ENCODE results near the gene SLC66A1. TPM values are rescaled to one million over a fixed set of nuclear protein-coding genes. Genes with fewer than 3 reads are reported as not detected.

The SLC66A1 gene
- total and polyA plus RNA-seq, 9 of the 15 experiments (the other 6 are each of a cell fraction or from before 2014, with no cell fraction given): 1.2 to 40.8 (median 18.6) TPM

- Histone ChIP-seq H2AFZ (ENCODE audit: low read depth, low read length) (no peak overlapping the region), H3K4me3 (no peak overlapping the region), H4K20me1 (replicated peaks; ENCODE audit: control insufficient read depth, insufficient read depth, low read length) (peaks cover 23% of the 10 kb centered on the region), H3K9me1 (ENCODE audit: control insufficient read depth, insufficient read depth, low read length) (peaks cover 2% of the 10 kb centered on the region), H3K9me3 (replicated peaks; ENCODE audit: control insufficient read depth, insufficient read depth, low read depth, low read length) (no peaks in the 10 kb centered on the region), H3K9ac (ENCODE audit: insufficient read depth in 1 of 2, low read depth in 2 of 2, low read length in 2 of 2) (peak overlapping the region in 1 of 2 experiments; percentile 0; a peak in 2 of 4 replicates), H3K4me2 (ENCODE audit: insufficient read depth, low read length) (no peak overlapping the region), H3K36me3 (ENCODE audit: control insufficient read depth, insufficient read depth, low read length) (peaks cover 52% of the 10 kb centered on the region), H3K4me1 (replicated peaks in 1 of 2; ENCODE audit: control insufficient read depth in 2 of 2, insufficient read depth in 2 of 2, low read length in 2 of 2) (peaks cover 47 to 53% of the 10 kb centered on the region in 2 experiments), H3K27me3 (ENCODE audit: control insufficient read depth in 2 of 2, insufficient read depth in 2 of 2, low read length in 2 of 2) (no peaks in the 10 kb centered on the region), H3K27ac (ENCODE audit: extremely low read depth, low read depth, low read length) (no peak overlapping the region), H3K79me2 (ENCODE audit: control insufficient read depth, insufficient read depth, low read length) (peaks cover 49% of the 10 kb centered on the region)
- FAIRE-seq: no peak
- 80% methylated on average over 13 of the region's 13 CpGs for WGBS (ENCODE audit: insufficient coverage, low coverage, missing lambda C conversion rate)
- no peak for DNase-seq (ENCODE audit: extremely low read depth in 1 of 4, low spot score in 3 of 4)
- ChIA-PET POLR2A (interaction anchor here (0.5 to 0.6 kb wide), 2 partner anchors 11 to 777 kb away, joined by 3 read pairs; no protein-coding TSS in a partner anchor), CTCF (ENCODE audit: low intra/inter-chr PET ratio) (no interaction called here)
- TF ChIP-seq POLR2G (IDR thresholded peaks at IDR 0.05; ENCODE audit: low read depth, low read length) (peak; percentile 44), RBFOX2 (IDR thresholded peaks at IDR 0.05; ENCODE audit: low read depth, low read length) (peak; percentile 54), PHB2 (IDR thresholded peaks at IDR 0.05; ENCODE audit: low read depth) (no peak), ZC3H4 (CRISPR knock-in tag; IDR thresholded peaks at IDR 0.05; ENCODE audit: borderline replicate concordance) (0 out of 2 replicates have a peak, but pooled peaks have one; percentile 16), NFIC (IDR thresholded peaks at IDR 0.05) (peak; percentile 78), RBM25 (IDR thresholded peaks at IDR 0.05; ENCODE audit: low read depth, low read length, severe bottlenecking) (no peak), BRCA1 (IDR thresholded peaks at IDR 0.05) (no peak), BRCA1 (CRISPR knock-in tag; IDR thresholded peaks at IDR 0.05) (0 out of 2 replicates have a peak, but pooled peaks have one; percentile 16), ZSCAN32 (CRISPR knock-in tag; IDR thresholded peaks at IDR 0.05) (no peak)
- TF ChIP-seq, protein P1, sequence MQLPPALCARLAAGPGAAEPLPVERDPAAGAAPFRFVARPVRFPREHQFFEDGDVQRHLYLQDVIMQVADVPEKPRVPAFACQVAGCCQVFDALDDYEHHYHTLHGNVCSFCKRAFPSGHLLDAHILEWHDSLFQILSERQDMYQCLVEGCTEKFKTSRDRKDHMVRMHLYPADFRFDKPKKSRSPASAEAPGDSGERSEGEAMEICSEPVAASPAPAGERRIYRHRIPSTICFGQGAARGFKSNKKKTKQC (CRISPR knock-in tag; IDR thresholded peaks at IDR 0.05): peak; percentile 22; the same call in 1 of the 2 replicates
- no TSS peak for BruUV-seq (replicated peaks)
- ATAC-seq: no peak
- intact Hi-C loops (cut with micrococcal nuclease): no loop called here
- in situ Hi-C loops (cut with MboI): no loop called here
Measured at GRCh38 chr1:19317126-19317910, 5.2 kb downstream of the SLC66A1 start.

All from K562 (cell line).